GM21381 (cell line): Measurements from ENCODE around the gene TRAPPC10.
"Not testable (repeated sequence)": the region's sequence is repeated elsewhere in the genome, so short reads cannot be mapped to it uniquely, and the experiment has no call there.

ENCODE experiments used
- ATAC-seq: cut with Tn5 transposase; IDR thresholded peaks from one replicate; pipeline ENCODE4 v1.9.1; 2021; ENCODE audit warnings: mild to moderate bottlenecking, moderate library complexity; ENCODE audit not compliant: unreplicated experiment

The TRAPPC10 gene

GRCh38 chr21:44140552-44140932 lies 128.4 kb downstream of the TRAPPC10 start:
- ATAC-seq, result not testable (repeated sequence)

- not testable (repeated sequence) for ATAC-seq
Measured at GRCh38 chr21:44142470-44142869, 130.4 kb downstream of the TRAPPC10 start.

GRCh38 chr21:44143380-44143779 lies 131.3 kb downstream of the TRAPPC10 start:
- not testable (repeated sequence) for ATAC-seq

GRCh38 chr21:44143996-44144395 lies 131.9 kb downstream of the TRAPPC10 start:
- ATAC-seq, result not testable (repeated sequence)

GRCh38 chr21:44144784-44145602 lies 132.9 kb downstream of the TRAPPC10 start:
- ATAC-seq, result not testable (repeated sequence)

- ATAC-seq, result not testable (repeated sequence)
Measured at GRCh38 chr21:44145616-44146015, 133.5 kb downstream of the TRAPPC10 start.

GRCh38 chr21:44147108-44147507 lies 135.0 kb downstream of the TRAPPC10 start:
- not testable (repeated sequence) for ATAC-seq

GRCh38 chr21:44150255-44150654 lies 138.1 kb downstream of the TRAPPC10 start:
- ATAC-seq, result not testable (repeated sequence)

GRCh38 chr21:44153214-44153888 lies 141.2 kb downstream of the TRAPPC10 start:
- ATAC-seq, result not testable (repeated sequence)

- not testable (repeated sequence) for ATAC-seq
Measured at GRCh38 chr21:44153889-44154228, 141.8 kb downstream of the TRAPPC10 start.

- not testable (repeated sequence) for ATAC-seq
Measured at GRCh38 chr21:44154816-44155230, 142.7 kb downstream of the TRAPPC10 start.

- ATAC-seq, result not testable (repeated sequence)
Measured at GRCh38 chr21:44155231-44155993, 143.3 kb downstream of the TRAPPC10 start.

GRCh38 chr21:44155994-44156380 lies 143.9 kb downstream of the TRAPPC10 start:
- not testable (repeated sequence) for ATAC-seq
